Non-pigmented ciliary epithelial cell (primary cell): ENCODE measurements around the gene SCG3.

Experiments
- DNase-seq: peaks from one replicate; pipeline ENCODE4 v3.0.0-alpha.2; 2010; ENCODE audit warnings: low read depth

Gene SCG3

GRCh38 chr15:51678096-51678495 lies 3.2 kb upstream of the SCG3 start:
- no peak for DNase-seq

DNA sequence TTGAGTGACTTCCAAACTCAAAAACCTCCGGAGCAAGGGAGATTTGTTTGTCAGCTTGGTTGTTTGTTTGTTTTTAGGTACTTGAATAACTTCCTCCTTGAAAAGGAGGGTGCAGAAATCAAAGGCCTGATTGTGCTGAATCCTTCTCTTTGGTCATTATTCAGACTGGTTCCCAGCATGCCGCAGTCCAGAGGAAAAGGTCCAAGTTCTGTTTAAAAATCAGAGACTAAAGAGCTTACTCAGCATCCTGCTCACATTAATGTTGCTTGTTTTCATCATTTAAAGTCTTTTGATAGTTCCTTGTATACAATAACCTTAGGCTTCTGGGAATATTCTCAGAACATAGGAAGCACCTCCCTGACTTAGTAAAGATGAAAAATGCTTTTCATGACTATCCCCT lies 982 bp upstream of the SCG3 start:
- no peak for DNase-seq

GRCh38 chr15:51687565-51687964 lies 6.3 kb downstream of the SCG3 start:
- DNase-seq, result no peak

- no peak for DNase-seq
Measured at GRCh38 chr15:51688863-51689262, 7.6 kb downstream of the SCG3 start.

DNA sequence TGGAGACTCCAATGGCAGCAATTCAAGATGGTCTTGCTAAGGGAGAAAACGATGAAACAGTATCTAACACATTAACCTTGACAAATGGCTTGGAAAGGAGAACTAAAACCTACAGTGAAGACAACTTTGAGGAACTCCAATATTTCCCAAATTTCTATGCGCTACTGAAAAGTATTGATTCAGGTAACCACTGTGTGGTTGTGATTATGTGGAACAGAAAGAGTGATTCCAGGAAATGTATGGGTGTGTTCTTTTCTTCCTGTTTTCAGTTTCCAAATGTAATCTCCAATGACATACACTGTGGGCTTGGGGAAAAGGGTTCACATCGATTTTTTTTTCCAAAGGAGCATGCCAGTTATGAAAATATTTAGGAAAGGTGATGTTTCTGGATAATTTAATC lies 10.9 kb downstream of the SCG3 start:
- no peak for DNase-seq

DNA sequence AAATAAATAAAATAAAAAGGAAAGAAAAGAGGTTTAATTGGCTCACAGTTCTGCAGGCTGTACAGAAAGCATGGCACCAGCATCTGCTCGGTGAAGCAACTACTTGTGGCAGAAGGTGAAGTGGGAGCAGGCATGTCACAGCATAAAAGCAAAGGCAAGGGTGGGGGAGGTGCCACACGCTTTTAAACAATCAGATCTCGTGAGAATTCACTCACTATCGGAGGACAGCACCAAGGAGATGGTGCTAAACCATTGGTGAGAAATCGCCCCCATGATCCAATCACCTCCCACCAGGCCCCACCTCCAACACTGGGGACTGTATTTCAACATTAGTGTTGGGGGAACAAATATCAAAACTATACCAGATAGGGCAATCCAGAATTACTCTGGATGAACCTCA lies 15.3 kb downstream of the SCG3 start:
- DNase-seq, result no peak

DNA sequence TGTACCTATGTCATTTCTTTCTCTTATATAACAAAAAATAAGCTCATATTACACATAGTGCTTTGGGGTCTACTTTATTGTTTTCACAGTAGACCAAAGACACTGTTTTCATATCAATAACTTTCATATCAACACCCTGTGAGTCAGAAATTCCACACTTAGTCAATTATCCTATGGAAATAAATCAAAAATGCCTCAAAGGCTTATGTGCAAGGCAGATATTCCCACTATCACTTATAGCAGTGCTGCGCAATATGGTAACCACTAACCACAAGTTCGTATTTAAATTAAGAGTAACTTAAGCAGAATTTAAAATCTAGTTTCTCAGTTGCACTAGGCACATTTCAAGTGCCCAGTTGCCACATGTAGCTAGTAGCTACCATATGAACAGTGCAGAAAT lies 15.9 kb downstream of the SCG3 start:
- no peak for DNase-seq

DNA sequence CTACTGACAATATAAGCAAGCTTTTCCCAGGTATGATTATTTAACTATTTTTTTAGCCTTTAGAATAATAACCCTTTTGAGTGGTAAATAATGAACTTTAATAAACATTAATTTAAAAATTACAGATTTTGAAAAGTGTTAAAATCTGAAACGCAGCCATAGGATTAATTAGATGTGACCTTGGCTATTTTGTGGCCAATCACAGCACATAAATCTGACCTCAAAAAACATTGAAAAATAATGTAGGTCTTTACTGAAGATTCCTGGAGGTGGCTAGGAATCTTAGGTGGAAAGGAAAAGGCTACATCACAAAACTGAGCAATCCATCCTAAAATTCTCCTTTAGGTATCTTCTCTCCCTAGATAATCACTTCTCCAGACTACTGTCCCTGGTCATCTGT lies 18.1 kb downstream of the SCG3 start:
- DNase-seq, result no peak

DNA sequence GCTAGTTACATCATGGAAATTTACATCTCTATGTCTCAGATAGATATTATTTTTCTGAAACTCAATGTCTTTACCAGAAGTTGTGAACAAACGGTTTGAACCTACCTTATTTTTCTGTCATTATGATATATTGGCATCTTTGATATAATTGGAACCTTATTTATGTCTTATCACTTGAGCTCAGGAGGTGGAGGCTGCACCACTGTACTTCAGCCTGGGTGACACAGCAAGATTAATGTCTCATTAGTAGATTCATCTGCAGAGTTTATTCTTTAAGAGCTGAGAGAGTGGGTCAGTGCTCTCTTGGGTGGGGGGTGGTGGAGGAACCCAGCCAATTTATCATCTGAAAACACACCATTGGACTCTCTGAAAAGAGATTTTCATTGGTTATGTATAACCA lies 21.4 kb downstream of the SCG3 start:
- DNase-seq, result no peak

DNA sequence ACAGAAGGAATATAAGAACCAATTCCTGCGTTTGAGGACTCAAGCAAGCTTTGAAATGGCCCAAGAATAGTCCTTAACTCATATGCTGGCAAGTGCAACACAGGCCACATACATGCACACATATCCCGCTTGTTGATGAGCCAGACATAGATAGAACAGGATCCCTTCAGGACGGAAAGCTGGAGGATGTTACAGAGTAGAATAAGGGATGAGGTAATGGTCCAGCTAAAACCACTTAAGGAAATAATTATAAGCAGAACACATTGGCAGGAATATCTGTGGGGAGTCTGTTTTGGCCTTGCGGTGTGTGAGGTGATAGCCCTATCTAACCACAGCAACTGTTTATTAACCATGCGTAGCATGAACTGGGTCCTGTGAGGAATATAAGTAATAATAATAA lies 25.0 kb downstream of the SCG3 start:
- no peak for DNase-seq

DNA sequence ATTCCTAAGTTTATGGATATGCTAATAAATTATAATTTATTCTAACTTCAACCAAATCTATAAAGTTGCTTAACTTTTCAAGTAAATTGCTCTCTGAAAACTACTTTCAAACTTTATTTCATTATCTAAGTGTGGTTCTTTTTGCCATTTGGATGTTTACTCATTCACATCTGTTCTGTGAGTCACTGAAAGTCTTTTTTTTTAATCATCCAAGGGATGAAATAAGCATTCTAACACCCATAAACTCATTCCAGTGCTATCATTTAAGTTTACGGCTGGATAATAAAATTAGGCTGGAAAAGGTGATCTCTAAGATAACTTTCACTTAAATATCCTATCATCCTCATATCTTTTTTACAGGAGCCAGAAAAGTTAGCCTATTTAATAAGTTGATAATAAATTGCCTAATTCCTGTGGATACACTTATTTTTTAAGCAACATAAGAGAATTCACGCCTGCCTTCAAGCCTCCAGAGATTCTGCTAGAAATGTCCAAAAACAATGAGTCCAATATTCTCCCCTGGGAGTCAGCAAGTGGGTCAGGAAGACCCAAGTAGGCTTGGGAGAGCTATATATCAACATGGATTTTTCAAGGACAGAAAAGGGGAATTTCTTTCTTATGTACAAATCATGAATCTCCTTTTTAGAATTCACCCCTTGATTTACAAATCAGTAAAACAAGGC lies 25.8 kb downstream of the SCG3 start:
- no peak for DNase-seq

DNA sequence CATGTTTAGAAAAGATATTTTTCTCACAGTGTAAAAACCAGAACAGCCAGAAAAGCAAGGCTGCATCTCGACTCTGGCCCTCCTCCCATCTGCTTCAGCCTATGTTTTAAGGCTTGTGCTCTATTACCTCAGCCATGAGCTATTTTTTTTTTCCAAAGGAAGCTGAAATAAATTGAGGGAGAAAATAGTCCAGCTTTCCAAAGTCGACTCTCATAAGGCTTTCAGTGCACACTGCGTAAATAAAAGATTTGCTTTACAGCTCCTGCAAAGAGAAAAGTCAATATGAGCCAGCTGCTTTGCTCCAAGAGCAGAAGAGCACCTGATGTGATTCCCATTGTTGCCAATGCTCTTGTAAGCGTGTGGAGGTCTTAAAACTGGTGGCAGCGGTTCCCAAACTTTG lies 26.7 kb downstream of the SCG3 start:
- no peak for DNase-seq

DNA sequence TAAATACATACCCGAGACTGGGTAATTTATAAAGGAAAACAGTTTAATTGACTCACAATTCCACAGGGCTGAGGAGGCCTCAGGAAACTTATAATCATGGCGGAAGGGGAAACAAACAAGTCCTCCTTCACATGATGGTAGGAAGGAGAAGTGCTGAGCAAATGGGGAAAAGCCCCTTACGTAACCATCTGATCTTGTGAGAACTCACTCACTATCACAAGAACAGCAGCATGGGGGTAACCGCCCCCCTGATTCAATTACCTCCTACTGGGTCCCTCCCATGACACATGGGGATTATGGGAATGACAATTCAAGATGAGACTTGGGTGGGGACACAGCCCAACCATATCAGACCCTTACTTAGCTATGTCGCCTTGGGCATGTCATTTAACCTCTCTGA lies 27.7 kb downstream of the SCG3 start:
- DNase-seq, result no peak

DNA sequence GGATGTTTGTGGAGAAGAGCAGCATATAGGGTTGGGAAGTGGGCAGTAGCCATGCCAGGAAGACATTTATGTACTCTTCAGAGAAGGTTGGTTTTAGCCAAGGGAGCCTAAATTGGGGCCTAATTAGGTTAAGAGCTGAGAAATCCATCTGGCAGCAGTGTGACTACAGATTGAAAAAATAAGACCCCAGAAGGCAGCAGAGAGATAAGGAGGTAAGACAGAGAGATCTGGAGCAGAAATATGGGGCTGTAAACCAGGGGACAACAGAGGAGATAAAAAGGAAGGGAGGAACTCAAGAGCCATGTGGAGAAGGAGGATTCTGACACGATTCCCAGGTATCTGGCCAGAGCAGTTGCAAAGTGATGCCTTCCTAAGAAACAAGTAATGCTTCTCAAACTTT lies 32.9 kb downstream of the SCG3 start:
- DNase-seq, result no peak

DNA sequence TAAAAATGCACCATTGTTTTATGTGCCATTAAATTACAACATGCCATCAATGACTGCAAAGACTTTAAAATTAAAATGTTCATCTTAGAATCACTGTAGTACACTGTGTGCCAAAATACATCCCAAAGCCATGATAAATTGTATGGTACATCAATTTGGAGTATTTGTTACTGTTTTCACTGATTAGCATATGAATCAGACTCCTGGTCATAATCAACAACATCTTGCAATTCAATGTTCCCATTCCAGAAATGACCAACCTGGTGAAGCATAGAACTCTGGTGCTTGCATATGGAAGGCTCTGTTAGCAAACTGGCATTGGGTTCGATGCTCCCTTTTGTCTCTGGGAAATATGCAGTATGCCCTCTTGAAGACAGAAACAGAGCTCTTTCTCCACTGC lies 33.6 kb downstream of the SCG3 start:
- no peak for DNase-seq

- no peak for DNase-seq
Measured at GRCh38 chr15:51718219-51718618, 36.9 kb downstream of the SCG3 start.

GRCh38 chr15:51718746-51719145 lies 37.4 kb downstream of the SCG3 start:
- DNase-seq, result no peak

DNA sequence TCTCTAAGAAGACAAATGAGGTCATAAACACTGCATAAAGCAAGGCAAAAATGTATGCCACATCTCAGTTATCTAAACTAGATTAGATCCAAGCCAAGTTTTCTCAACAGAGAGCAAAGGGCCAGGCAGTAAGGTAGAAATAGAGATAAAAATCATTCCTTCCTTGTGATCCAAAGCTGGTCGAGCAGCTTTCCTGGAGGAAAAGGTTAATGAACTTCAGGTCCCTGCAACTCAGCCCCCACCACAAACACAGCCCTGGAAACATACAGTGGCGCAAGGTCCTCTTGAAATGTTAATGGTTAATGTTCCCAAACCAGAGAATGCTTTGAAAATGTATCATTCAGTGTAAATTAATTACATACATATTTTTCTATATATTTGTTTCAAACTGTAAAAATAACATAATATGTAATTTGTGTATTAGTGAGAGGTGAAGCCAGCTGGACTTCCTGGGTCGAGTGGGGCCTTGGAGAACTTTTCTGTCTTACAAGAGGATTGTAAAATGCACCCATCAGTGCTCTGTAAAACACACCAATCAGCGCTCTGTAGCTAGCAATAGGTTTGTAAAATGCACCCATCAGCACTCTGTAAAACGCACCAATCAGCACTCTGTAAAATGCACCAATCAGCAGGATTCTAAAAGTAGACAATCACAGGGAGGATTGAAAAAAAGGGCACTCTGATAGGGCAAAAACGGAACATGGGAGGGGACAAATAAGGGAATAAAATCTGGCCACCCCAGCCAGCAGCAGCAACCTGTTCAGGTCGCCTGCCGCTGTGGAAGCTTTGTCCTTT lies 39.1 kb downstream of the SCG3 start:
- no peak for DNase-seq

DNA sequence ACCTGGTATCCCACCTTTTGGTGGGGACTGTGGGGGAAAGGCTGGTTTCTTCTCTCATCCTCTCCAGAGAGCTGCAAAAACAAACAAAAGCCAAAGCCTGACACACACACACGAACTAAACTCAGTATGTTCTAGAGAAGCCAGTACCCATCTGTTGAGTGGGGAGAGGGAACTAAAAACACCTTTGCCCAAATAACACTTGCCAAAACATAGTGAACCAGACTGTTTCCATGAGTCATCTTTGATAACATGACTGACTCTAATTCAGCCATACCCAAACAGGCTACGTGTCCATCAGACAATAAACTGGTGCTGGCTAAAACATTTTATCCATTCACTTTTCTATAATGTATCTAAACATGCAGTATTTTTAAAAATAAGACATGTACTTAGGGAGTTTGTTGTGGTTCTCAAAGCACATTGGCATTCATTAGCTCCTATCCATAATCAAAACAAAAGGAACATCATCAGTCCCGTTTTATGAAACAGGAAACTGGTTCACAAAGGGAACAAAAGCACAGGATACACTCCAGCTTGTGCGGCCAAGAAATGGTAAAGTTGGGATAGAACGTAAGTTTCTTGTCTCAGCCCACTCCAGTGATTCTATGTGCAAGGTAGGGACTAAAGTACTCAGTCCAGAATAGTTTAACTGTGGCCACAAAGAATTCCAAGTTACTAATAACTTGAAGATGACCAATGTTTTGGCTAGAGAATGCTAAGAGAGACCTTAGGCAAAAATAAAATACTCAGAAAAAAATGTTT lies 40.1 kb downstream of the SCG3 start:
- no peak for DNase-seq

- no peak for DNase-seq
Measured at GRCh38 chr15:51724199-51724598, 42.9 kb downstream of the SCG3 start.

DNA sequence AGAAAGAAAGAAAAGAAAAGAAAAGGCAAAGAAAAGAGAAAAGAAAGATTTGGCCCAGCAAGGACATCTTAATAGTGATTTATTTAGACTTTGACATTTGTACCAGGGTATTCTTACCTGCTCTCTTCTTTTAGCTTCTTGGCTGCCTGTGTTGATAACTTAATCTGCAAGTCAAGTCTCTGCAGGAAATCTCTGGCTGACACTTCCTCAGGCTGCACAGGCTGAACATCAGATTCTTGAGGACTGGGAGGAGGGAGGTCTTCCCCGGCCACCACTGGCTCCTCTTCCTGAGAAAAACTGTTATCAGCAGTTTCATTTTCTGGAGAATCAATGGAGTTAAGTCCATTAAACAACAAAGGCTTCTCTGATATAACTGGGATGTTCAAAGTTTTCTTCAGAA lies 43.4 kb downstream of the SCG3 start:
- DNase-seq, result no peak

GRCh38 chr15:51726302-51727073 lies 45.2 kb downstream of the SCG3 start:
- DNase-seq, result peak; percentile 80
